Suprapubic skin (tissue), 3 donors: Measurements from ENCODE around the gene TUBB6.

Experiments
- POLR2AphosphoS5 ChIP-seq, 3 donors: sonication (generic); formaldehyde crosslinking; IDR thresholded peaks; one replicate each; pipeline ENCODE4 v1.6.1; 2017; ENCODE audit warnings: antibody characterized with exemption in 3 of 3
- TF ChIP-seq, protein P1 (sequence below), 2 donors: fragments of 200-600 bp in 1 of 2; fragments of 450-650 bp in 1 of 2; sonication (generic) in 1 of 2; IDR thresholded peaks; one replicate each; pipeline ENCODE4 v1.5.1; 2016 to 2019; ENCODE audit warnings: antibody characterized with exemption in 2 of 2, mild to moderate bottlenecking in 1 of 2, moderate library complexity in 1 of 2

DNA sequence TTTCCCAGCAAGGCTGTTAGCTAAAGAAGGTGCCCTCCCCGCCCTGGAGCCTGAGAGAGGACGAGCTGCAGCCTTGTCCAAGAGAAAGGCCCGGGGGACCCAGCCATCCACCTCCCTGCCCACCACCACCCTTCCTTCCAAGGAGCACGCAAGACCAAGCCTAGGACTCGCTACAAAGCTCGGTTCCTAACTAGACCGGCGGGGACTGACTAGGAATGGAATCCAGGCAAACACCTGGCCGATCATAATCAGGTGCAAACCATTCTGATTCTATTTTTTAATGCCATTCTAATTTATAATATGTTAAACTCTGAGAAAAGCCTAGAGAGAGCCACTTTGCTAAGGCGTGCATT is 19.7 kb upstream of the TUBB6 start:
- no peak for TF ChIP-seq POLR2AphosphoS5 (IDR thresholded peaks at IDR 0.05)
- TF ChIP-seq, protein P1, sequence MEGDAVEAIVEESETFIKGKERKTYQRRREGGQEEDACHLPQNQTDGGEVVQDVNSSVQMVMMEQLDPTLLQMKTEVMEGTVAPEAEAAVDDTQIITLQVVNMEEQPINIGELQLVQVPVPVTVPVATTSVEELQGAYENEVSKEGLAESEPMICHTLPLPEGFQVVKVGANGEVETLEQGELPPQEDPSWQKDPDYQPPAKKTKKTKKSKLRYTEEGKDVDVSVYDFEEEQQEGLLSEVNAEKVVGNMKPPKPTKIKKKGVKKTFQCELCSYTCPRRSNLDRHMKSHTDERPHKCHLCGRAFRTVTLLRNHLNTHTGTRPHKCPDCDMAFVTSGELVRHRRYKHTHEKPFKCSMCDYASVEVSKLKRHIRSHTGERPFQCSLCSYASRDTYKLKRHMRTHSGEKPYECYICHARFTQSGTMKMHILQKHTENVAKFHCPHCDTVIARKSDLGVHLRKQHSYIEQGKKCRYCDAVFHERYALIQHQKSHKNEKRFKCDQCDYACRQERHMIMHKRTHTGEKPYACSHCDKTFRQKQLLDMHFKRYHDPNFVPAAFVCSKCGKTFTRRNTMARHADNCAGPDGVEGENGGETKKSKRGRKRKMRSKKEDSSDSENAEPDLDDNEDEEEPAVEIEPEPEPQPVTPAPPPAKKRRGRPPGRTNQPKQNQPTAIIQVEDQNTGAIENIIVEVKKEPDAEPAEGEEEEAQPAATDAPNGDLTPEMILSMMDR (IDR thresholded peaks at IDR 0.05) = no peak
